ENCODE measurements around the gene COG5.
A peak's percentile ranks its signal among the peaks of the same experiment; 100 is the strongest.

The COG5 gene

DNA sequence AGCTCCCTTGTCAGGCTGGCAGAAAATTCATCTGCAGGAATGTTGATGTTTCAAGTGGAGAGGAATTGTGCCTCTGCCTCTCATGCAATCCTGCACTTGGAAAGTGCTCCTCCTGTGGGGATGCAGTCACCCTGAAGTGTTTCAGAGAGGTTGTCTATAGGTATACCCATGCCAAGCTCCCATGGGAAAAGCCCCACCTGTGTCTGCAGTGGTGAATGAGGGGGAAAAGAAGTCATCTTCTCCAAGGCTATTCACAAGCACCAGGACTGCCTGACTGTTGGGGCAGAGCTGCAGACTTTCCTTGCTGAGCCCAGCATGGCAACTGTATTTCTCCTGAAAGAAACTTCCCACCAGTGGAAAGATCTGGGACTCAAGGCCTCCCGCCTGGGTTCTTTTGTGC, 58.4 kb downstream of the COG5 start:
- DNase-seq: no peak

DNA sequence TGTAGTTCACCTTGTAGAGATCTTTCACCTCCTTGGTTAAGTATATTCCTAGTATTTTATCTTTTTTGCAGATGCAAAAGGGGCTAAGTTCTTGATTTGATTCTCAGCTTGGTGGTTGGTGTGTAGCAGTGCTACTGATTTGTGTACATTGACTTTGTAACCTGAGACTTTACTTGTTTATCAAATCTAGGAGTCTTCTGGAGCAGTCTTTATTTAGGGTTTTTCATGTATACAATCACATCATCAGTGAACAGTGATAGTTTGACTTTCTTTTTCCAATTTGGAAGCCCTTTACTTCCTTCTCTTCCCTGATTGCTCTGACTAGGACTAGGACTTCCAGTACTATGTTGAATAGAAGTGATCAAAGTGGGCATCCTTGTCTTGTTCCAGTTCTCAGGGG, 60.0 kb downstream of the COG5 start:
- DNase-seq: no peak

DNA sequence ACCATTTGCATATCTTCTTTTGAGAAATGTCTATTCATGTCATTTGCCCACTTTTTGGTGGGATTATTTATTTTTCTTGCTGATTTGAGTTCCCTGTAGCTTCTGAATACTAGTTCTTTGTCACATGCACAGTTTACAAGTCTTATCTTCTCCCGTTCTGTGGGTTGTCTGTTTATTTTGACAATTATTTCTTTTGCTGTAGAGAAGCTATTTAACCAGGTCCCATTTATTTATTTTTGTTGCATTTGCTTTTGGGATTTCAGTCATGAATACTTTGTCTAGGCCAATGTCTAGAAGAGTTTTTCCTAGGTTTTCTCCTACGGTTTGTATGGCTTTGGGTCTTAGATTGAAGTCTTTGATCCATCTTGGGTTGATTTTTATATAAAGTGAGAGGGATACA, 60.9 kb downstream of the COG5 start:
- no peak for DNase-seq

DNA sequence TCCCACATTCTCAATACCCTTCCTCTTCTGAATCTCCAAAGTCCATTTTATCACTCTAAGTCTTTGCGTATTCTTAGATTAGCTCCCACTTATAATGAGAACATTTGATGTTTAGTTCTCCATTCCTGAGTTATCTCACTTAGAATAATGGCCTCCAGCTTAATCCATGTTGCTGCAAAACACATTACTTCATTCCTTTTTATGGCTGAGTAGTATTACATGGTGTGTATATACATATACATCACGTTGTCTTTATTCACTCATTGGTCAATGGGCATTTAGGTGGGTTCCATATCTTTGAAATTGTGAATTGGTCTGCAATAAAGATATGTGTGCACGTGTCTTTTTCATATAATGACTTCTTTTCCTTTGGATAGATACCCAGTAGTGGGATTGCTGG, 61.6 kb downstream of the COG5 start:
- DNase-seq: no peak

DNA sequence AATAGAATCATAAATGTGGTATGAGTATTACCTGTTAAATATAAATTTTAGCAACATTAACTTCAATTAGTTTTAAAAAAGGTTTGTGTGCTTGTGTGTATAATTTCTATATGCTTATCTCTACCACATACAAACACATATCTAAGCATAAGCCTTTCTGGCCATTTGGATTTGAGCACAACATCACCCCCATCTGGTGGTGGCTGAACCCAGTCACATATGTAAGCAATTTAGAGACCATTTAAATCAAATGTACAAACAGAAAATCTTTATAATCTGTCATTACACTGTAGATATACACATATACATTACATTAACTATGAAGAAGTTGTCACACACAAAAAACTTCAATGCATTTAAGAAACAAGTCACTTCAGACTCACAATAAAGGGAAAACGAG, 62.1 kb downstream of the COG5 start:
- DNase-seq: peak in 1 of 2 donors; percentile 36

DNA sequence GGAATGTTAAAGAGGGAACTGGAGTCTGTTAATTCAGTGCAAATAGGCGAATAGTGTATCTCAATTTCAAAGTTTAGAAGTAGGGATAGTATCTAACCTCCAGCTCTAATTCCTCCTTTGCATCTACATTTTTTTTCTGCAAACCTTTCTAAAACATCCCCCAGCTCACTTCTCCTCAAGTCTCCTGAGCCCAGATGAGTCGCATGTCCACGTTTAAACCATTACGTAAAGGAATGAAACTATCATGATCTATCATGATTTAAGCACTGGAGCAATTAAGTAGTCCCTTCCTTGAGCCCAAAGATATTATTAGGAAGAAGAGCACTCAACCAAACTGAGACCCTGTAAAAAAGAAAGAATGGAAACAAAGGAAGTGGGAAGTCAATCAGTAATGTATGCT, 64.0 kb downstream of the COG5 start:
- no peak for DNase-seq

DNA sequence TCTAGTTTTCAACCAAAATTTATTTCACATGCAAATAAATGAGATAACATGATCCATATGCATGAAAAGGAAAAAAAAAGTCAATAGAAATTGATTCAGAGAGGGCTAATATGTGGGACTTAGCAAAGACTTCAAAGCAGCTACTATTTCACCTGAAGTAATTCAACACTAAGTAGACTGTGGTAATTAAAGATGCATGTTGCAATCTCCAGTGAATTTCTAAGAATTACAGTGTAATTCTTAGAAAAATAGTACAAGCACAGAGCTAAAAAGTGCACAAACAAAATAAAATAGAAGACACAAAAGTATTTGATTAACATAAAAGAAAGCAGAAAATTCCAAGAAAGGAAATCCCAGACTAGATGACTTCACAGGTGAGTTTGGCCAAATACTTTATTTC, 68.2 kb downstream of the COG5 start:
- DNase-seq: no peak

DNA sequence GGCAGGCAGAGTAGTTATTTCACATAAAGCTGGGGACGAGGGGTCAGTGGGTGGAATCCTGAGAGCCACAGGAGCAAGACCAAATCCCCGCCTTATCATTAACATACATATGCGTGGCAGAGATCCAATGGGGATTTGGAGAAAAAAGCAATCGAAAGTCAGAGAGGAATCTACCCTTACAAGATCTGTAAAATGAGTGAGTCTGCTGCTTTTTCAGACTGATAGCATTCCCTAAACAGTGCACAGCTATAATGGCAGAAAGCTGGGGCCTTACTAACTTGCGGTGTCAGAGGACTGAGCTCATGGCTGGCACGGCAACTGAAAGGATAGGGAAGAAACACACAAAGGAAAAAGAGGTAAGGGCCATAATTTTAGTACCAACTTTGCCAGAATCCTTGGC, 68.8 kb downstream of the COG5 start:
- no peak for DNase-seq

DNA sequence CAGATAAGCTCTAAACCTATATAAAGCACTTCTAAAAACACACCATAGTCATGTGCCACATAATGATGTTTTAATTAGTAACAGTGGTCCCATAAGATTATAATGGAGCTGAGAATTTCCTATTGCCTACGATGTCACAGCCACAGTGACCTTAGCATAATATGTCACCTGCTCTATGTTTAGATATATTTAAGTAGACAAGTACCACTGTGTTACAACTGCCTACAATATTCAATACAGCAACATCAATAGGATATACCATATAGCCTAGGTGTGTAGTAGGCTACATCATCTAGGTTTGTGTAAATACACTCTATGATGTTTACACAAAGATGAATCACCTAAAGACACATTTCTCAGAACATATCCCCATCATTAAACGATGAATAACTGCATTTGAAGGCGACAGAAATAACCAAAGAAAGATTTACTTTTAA, 69.4 kb downstream of the COG5 start:
- DNase-seq: no peak

DNA sequence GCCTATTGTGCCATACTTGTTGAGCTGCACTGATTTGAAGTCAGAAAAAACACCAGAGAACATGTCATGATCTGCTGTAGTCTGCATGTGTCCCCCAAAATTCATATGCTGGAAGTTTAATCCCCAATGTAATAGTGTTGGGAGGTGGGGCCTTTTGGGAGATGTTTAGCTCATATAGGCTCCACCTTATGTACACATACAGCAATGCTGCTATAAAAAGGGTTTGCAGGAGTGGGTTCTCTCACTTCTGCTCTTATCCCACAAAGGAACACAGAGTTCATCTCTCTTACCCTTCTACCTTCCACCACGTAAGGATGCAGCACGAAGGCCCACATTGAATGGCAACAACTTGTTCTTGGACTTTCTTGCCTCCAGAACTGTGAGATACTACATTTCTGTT, 70.8 kb downstream of the COG5 start:
- no peak for DNase-seq

DNA sequence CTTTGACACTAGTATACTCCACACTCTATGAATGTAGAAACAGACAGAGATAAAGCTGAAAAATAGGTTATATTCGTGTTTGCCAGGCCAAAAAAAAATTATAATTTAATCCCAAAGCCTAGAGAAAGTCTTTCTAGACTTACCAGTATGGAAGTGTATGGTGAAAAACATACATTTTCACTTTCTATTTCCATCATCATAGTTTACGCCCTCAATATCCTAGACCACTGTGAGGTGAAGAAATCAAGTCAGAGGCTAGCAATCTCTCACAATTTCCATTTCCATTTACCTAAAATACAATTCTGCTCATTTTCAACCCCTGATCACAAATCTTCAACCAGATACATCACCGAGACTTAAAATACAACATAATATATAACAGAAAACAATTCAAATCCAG, 77.7 kb downstream of the COG5 start:
- DNase-seq: no peak

DNA sequence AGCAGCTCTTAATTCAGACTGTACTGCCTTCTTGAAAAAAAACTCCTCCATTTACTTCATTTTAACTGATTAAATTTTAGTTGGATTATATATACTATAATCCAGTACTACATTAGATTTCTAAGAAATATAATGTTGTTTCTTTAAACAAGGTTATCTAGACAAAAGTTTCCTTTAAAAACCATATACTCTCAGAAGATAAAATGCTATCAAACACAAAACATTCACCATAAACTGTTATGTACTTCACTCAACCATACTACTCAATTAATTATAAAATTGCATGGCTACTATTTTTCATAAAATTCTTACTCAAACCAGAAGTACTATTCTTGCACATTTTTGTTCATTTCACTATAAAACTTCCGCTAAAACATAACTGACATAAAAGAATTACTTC, 81.1 kb downstream of the COG5 start:
- DNase-seq: no peak

DNA sequence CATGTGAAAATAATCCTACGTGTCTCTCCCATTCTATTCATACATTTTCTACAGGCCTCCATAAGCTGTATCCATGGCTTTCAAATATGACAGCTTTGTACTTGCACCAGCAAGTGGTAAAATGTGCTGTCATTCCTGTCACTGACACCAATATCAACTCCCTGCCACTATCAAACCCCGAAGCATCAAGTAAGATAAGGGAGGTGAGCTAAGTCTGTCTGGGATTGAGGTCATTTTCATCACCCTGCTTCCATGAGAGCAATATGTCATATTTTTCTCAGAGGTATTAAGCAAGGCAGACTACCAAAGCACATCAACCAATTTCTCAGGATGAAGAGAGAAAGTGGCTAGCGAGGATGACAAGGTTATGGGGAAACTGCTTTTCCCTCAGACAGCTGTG, 82.8 kb downstream of the COG5 start:
- DNase-seq: no peak

DNA sequence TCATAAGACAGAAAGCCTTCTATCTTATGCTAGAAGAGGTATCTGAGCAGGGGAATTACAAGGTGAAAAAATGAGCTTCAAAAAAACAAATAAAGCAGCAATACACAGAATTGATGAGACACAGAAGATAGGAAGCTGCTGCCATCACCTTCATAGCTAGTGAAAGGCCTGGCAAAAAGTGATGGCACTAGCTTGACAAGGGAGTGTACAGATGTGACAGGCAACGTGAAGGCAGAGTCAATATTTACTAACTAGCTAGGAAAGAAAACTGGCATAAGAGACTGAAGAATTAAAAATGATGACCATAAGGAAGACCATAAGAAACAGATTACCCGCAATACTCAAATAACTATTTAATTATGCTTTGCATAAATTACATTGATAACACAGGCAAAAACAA, 84.4 kb downstream of the COG5 start:
- DNase-seq: no peak

DNA sequence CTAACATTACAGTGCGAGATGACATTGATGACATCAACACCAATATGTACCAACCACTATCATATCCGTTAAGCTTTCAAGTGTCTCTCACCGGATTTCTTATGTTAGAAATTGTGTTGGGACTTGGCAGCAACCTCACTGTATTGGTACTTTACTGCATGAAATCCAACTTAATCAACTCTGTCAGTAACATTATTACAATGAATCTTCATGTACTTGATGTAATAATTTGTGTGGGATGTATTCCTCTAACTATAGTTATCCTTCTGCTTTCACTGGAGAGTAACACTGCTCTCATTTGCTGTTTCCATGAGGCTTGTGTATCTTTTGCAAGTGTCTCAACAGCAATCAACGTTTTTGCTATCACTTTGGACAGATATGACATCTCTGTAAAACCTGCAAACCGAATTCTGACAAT, 89.6 kb downstream of the COG5 start:
- DNase-seq: no peak

DNA sequence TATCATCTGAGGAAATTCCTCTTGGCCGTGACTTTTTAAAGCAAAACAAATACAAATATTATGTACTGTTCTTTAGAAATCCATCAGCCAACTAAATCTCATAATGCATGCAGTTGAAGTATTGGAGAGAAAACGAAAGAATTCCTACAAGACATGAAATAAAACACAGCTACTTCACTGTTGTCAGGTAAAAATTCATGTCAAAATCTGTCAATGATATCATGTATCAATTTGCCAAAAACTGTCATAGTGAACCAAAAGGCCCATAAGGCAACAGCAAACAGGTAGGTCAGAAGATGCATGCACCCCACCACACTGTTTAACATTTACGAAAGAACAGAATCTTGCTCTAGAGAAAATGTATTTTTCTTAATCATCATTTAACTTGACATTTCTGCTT, 91.6 kb downstream of the COG5 start:
- DNase-seq: no peak

DNA sequence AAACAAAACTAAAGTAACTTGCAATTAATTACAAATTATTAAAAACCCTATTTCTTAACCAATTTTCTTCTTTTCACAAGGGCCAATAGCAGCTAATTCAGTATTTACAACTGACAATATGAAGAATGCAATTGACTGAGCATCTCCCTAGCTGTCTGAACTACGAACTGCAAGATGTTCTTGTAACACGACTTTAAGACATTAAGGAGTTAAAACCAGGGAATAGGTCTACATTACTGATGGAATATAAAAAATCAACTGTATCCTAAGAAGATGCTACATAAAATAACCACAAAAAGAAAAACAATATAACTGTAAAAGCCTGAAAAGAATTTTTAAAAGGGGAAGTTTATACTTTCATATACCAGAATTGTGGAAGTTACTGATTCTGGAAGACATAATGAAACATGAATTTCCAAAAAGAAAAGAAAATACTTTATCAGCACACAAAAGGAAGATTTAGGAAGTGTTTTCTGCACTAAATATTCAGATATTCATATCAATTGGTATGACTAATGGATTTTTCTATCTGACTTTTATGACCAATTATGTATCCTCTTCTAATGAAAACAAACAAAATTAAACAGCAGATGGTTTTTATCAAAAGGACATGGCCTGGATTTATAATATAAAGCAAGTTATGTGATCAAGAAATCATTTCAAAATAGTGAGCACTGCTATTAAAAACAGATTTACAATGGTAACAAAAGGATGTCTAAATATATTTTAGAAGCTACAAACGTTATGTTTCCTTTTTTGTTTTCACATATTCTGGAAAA, 92.2 kb downstream of the COG5 start:
- no peak for DNase-seq

DNA sequence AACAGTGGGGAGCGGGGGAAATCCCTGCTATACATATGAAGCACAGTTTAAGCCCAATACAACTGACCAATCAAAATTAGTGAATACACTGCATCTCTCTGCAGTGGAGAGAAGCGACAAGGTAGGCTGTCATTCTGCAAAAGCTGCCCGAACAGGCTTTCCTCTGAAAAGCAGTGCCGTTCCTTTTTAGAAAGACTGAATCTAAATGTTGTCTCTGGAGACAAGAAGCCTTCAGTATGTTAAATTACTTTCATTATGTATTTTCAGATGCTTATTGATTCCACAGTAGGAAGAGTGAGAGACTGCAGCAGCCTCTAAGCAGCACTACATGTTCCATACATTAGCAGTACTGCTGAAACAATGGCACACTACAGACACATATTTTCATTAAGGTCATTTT, 93.8 kb downstream of the COG5 start, which contains the start of gene GPR22:
GPR22 (plus strand) TSS at position 129 of the 400 bp plus-strand sequence. CDS start 4,004 bp downstream, outside the sequence.
- no peak for DNase-seq

DNA sequence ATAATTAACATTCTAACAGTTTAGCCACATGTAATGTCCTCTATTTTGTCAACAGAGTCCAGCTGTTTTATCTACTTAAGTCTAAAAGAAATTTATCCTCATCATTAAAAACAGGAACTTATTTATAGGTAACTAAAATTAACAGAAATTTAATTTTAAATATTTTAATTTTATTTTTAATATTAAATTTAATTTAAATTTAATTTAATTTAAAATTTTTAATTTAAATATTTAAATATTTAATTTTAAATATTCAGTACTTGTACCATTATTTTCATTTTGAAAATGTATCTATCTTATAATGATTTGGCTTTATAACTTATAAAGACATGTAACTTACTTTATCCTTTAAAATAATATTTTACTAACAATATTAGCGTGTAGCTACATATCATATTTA, 94.9 kb downstream of the COG5 start:
- DNase-seq: no peak

DNA sequence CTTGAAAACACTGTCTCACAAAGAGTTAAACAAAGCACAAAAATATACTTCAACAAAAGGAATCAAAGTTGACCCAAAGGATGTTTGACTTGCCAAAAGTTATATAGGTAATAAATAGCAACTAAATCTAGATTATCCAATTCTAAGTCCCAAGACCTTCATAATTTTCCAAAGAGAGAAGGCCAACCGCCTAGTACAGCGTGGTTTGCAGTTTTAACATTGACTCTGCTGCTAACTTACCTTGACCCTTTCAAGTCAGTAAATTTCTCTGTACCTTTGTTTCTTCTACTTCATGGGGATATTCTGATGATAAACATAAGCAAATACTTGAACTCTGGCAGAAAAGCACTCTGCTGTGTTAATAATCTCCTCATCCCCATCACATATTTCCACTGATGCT, 95.7 kb downstream of the COG5 start:
- no peak for DNase-seq

DNA sequence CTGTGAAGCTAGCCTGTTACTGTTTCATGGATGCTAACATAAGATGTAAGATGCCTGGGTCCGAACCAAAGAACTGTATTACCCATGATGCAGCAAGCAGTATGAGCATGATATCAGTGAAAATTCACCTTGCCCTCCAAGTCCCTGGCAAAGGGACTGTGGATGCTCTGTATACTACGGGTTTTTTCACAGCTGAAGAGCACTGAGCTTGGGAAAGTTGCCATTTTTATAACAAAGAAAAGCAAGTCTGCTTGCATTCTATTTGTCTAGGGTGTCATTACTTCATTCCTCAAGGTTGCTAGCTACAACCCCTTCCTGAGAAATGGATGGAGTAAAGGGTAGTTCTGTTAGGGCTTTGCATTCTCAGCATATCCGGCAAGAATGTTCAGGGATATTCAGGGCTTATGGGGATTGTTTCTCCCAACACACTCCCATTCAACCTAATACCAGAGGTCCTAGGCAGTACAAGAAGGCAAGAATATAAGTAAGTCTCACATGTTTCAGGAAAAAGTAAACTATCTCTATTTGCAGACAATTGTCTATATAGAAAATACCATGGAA, 99.0 kb downstream of the COG5 start:
- no peak for DNase-seq

DNA sequence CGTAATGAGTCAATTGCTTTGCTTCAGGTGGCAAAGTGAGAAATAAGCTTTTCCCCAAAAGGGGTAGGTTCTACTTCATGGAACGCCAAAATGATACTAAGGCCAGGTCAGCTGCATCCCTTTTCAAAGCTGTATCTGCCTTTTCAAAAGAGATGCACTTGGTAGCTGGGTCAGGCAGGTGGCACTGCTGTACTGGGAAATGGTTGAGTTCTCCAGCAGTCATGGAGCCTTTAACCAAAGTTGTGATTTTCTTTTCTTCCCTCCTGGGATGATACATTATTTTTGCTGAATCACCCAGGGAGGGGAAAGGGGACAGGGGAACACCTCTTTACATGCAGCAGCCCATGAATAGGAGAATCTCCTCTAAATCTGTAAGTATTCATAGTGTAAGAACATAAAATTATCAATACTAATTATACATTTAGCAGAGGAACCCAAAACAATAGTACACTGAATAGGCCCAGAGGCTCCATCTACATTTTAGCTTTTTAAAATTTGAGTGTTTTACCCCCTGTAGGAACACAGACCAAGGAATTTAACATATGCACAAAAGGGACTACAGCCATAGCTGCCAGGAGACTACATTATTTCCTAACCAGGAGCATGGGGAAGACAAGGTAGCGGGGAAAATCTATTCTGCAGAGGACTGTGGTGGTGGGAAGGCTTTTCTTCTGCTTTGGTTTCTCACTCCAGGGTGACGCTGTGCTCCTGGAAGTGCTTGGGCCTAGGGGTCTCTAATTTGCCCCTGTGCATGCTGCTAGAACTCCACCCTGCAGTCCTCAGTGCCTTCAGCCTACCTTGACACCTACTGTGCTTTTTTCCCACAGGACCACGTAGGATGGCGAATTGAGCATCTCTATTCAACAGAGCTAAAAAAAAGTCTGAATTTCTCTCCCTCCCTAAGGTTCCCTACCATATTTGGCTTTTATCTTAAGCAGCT, 100.3 kb downstream of the COG5 start:
- peak; percentile 40 to 58 for DNase-seq

DNA sequence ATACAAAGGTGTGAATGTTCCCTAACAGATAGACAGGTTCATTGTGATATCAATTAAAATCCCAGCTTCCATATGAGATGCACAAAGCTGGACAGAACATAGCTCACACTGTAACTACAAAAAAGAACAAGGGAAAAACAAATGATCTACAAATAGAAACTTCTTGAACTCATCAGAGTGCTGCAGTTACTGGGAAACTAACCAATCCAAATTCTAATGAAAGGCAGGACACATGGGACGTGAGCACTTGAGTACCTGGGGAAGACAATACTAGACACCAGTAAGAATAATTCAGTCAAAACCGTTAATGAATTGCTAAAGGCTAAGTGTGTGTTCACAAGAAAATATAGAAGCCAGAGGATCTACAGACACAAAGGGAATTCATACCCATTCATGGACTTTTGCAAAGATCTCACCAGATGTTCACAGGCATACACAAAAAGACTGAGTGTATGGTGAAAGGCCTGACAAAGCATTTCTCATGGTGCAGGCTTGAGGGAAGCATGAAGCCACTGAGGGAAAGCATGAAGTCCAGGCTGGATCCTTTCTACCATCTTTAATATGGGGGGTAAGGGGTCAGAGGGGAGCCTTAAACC, 101.7 kb downstream of the COG5 start:
- DNase-seq: no peak

Measured in CD4-positive, alpha-beta T cell treated with Interferon alpha-2 for 1 hour (primary cell).